Panc1 (cell line): ENCODE results near the gene CDHR2. TPM values are rescaled to one million over a fixed set of nuclear protein-coding genes. Genes with fewer than 3 reads are reported as not detected.

Source experiments
- ATAC-seq: fragments of 200-7000 bp; cut with Tn5 transposase; 2 replicates; pipeline ENCODE4 v1.9.1; 2020; ENCODE audit warnings: mild to moderate bottlenecking, moderate library complexity
- BruUV-seq: library from RNA; stranded (reverse); fragments of 400-500 nt; replicated peaks from 2 replicates; lab custom pipeline; 2021; lab: Mats Ljungman, UMichigan
- CTCF ChIA-PET: fragments of 300-600 bp; sonication (Branson Sonifier 250); formaldehyde crosslinking; loops from one replicate; lab custom pipeline; 2022; ENCODE audit warnings: antibody characterized with exemption; lab: Charles Lee
- POLR2A ChIA-PET: fragments of 300-600 bp; sonication (Branson Sonifier 250); formaldehyde crosslinking; loops from one replicate; lab custom pipeline; 2022; ENCODE audit warnings: antibody characterized with exemption; lab: Charles Lee
- DNase-seq: peaks from one replicate; pipeline ENCODE4 v3.0.0-alpha.2; 2010; ENCODE audit warnings: low read depth, low spot score
- H3K27ac ChIP-seq: 2 replicates; pipeline ENCODE4 v1.5.1; 2011; ENCODE audit warnings: mild to moderate bottlenecking, low read length, inconsistent platforms
- H3K27me3 ChIP-seq: fragments of 200-500 bp; sonication (Bioruptor generic); 2 replicates; pipeline ENCODE4 v1.6.0; 2014; ENCODE audit warnings: low read length, inconsistent platforms; ENCODE audit not compliant: control insufficient read depth, insufficient read depth
- H3K36me3 ChIP-seq: fragments of 200-500 bp; sonication (Bioruptor generic); 2 replicates; pipeline ENCODE4 v1.5.1; 2014; ENCODE audit warnings: inconsistent platforms, mild to moderate bottlenecking, low read length, moderate library complexity; ENCODE audit not compliant: control insufficient read depth, insufficient read depth
- H3K4me1 ChIP-seq: 2 replicates; pipeline ENCODE4 v1.5.1; 2011; ENCODE audit warnings: inconsistent platforms, mild to moderate bottlenecking, low read length, moderate library complexity; ENCODE audit not compliant: control insufficient read depth, insufficient read depth
- H3K4me3 ChIP-seq, 2 experiments: 2 replicates each; pipeline ENCODE4 v1.5.1; 2011 to 2012; ENCODE audit warnings: low read depth in 2 of 2, low read length in 2 of 2, mild to moderate bottlenecking in 2 of 2, inconsistent platforms in 1 of 2, moderate library complexity in 1 of 2
- H3K9me3 ChIP-seq: fragments of 200-500 bp; sonication (Bioruptor generic); 2 replicates; pipeline ENCODE4 v1.5.1; 2014; ENCODE audit warnings: low read depth, mild to moderate bottlenecking, inconsistent platforms, low read length, moderate library complexity; ENCODE audit not compliant: control insufficient read depth, insufficient read depth
- CTCF ChIP-seq: fragments of 450-650 bp; IDR thresholded peaks from 2 replicates; pipeline ENCODE4 v1.5.1; 2017; ENCODE audit warnings: mild to moderate bottlenecking
- POLR2AphosphoS5 ChIP-seq: IDR thresholded peaks from 2 replicates; pipeline ENCODE4 v1.6.1; 2012; ENCODE audit warnings: mild to moderate bottlenecking, low read depth, low read length, moderate library complexity
- REST ChIP-seq, 2 experiments: IDR thresholded peaks; 2 replicates each; pipeline ENCODE4 v1.6.1; 2011 to 2012; ENCODE audit warnings: low read depth in 2 of 2, control low read depth in 1 of 2, low read length in 1 of 2, mild to moderate bottlenecking in 1 of 2, moderate library complexity in 1 of 2; ENCODE audit not compliant: insufficient read depth in 1 of 2
- SIN3A ChIP-seq: IDR thresholded peaks from 2 replicates; pipeline ENCODE4 v1.6.1; 2012; ENCODE audit warnings: low read depth, mild to moderate bottlenecking, low read length, moderate library complexity, borderline replicate concordance; ENCODE audit not compliant: insufficient read depth
- TCF7L2 ChIP-seq: IDR thresholded peaks from 2 replicates; pipeline ENCODE4 v1.6.1; 2011; ENCODE audit warnings: mild to moderate bottlenecking, low read depth, low read length, inconsistent platforms
- in situ Hi-C: cut with HindIII; loops from 2 replicates; pipeline ENCODE4 v1.10.0; 2016; ENCODE audit warnings: low sequenced_read_pairs, low pct_unique_long_range_greater_than_20kb
- intact Hi-C: fragments of 100-400 bp; cut with micrococcal nuclease; formaldehyde crosslinking; loops from one replicate; pipeline ENCODE4 v1.10.0; 2022; ENCODE audit not compliant: unreplicated experiment
- total RNA-seq: library from RNA; stranded (reverse); gene quantifications from one replicate; pipeline ENCODE4 v1.2.1, GENCODE V29; 2021; ENCODE audit not compliant: unreplicated experiment

The CDHR2 gene
- total RNA-seq, 1 experiment from 2014 or later, result 0.72 TPM

- ATAC-seq (no peak), DNase-seq (no peak)
- no peak overlapping the region for H3K27ac ChIP-seq
- intact Hi-C loops (no loop called here), in situ Hi-C loops (no loop called here)
- no peaks in the 10 kb centered on the region for H3K9me3 ChIP-seq
- H3K27me3 ChIP-seq, result no peaks in the 10 kb centered on the region
- peaks cover 18% of the 10 kb centered on the region for H3K4me1 ChIP-seq
- TF ChIP-seq SIN3A (no peak), TCF7L2 (no peak), CTCF (no peak), REST (IDR thresholded peaks at IDR 0.05; ENCODE audit: insufficient read depth in 1 of 2, low read depth in 2 of 2, low read length in 1 of 2) (no peak), POLR2AphosphoS5 (no peak)
- ChIA-PET POLR2A (no interaction called here), CTCF (no interaction called here)
- peaks cover 3% of the 10 kb centered on the region; the same call in 1 of the 2 replicates for H3K36me3 ChIP-seq
- H3K4me3 ChIP-seq, result no peak overlapping the region
- no TSS peak for BruUV-seq
Observed at GRCh38 chr5:176644294-176644693, 95.2 kb downstream of the CDHR2 start.

GRCh38 chr5:176644878-176645670 lies 95.9 kb downstream of the CDHR2 start:
- ChIA-PET CTCF (no interaction called here), POLR2A (no interaction called here)
- no peaks in the 10 kb centered on the region for H3K9me3 ChIP-seq
- BruUV-seq, result no TSS peak
- H3K27ac ChIP-seq, result no peak overlapping the region
- H3K4me3 ChIP-seq, result no peak overlapping the region
- in situ Hi-C loops, result no loop called here
- peaks cover 18% of the 10 kb centered on the region for H3K4me1 ChIP-seq
- intact Hi-C loops, result no loop called here
- H3K27me3 ChIP-seq, result no peaks in the 10 kb centered on the region
- ATAC-seq, result no peak
- DNase-seq, result no peak
- TF ChIP-seq REST (IDR thresholded peaks at IDR 0.05; ENCODE audit: insufficient read depth in 1 of 2, low read depth in 2 of 2, low read length in 1 of 2) (no peak), SIN3A (no peak), TCF7L2 (no peak), POLR2AphosphoS5 (no peak), CTCF (no peak)
- H3K36me3 ChIP-seq, result peaks cover 3% of the 10 kb centered on the region; the same call in 1 of the 2 replicates
